Hepatic stellate cell (primary cell): Measurements from ENCODE around the gene RFC3.
"Not testable (repeated sequence)": the region's sequence is repeated elsewhere in the genome, so short reads cannot be mapped to it uniquely, and the experiment has no call there.

Experiments used
- DNase-seq: peaks from one replicate; pipeline ENCODE4 v3.0.0; 2011; ENCODE audit warnings: low spot score

RFC3 gene, protein sequence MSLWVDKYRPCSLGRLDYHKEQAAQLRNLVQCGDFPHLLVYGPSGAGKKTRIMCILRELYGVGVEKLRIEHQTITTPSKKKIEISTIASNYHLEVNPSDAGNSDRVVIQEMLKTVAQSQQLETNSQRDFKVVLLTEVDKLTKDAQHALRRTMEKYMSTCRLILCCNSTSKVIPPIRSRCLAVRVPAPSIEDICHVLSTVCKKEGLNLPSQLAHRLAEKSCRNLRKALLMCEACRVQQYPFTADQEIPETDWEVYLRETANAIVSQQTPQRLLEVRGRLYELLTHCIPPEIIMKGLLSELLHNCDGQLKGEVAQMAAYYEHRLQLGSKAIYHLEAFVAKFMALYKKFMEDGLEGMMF

GRCh38 chr13:33817901-33818706 lies at the start of gene RFC3:
Gene RFC3 (plus strand): TSS chr13:33818149. CDS start chr13:33818179, 30 bp downstream.
- peak; percentile 83 for DNase-seq

DNA sequence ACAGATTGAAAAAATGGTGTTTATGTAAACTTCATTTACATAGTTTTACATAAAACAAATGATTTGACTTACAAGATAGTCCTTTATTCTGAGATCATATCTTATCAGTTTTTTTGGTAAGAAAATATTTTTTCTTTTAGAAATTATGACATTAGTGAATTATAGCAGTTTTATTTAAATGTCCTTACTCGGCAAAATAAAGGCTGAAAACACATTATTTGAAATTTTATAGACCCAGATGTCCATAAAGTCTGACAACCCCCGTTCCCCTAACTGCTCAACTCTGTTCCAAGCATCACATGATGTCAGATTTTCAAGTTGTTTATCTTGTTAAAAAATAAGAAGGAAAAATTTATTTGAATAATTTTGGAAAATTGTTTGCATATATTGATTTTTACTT lies 46.7 kb upstream of the RFC3 start:
- no peak for DNase-seq

- no peak for DNase-seq
Observed at GRCh38 chr13:33773790-33774462, 44.0 kb upstream of the RFC3 start.

GRCh38 chr13:33775339-33776108 lies 42.4 kb upstream of the RFC3 start:
- no peak for DNase-seq

GRCh38 chr13:33776239-33776881 lies 41.6 kb upstream of the RFC3 start:
- DNase-seq, result no peak

GRCh38 chr13:33782631-33783030 lies 35.3 kb upstream of the RFC3 start:
- no peak for DNase-seq

DNA sequence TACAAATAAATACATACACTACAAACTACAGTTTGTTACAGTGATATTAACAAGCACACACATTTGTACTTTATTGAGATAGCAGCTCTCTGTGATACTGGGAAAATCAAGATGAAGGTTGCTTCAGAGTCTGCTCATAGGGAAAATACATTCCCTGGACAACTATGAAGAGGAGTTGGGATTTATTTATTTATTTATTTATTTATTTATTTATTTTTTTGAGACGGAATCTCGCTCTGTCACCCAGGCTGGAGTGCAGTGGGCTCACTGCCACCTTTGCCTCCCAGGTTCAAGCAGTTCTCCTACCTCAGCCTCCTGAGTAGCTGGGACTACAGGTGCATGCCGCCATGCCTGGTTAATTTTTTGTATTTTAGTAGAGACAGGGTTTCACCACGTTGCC lies 34.7 kb upstream of the RFC3 start:
- not testable (repeated sequence) for DNase-seq

DNA sequence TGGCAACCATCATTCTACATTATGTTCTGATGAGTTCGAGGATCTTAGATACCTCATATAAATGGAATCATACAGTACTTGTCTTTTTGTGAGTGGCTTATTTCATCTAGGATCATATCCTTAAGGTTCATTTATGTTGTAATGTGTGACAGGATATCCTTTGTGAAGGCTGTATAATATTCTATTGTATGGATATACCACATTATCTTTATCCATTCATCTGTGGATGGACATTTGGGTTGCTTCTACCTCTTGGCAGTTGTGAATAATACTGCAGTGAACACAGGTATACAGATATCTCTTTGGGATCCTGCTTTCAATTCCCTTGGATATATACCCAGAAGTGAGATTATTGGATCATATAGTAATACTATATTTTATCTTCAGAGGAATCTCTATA lies 33.2 kb upstream of the RFC3 start:
- no peak for DNase-seq

- no peak for DNase-seq
Observed at GRCh38 chr13:33785384-33785783, 32.6 kb upstream of the RFC3 start.

GRCh38 chr13:33787051-33787591 lies 30.8 kb upstream of the RFC3 start:
- DNase-seq, result no peak

GRCh38 chr13:33789066-33789606 lies 28.8 kb upstream of the RFC3 start:
- DNase-seq, result no peak

GRCh38 chr13:33789739-33790138 lies 28.2 kb upstream of the RFC3 start:
- no peak for DNase-seq

- no peak for DNase-seq
Observed at GRCh38 chr13:33793726-33794125, 24.2 kb upstream of the RFC3 start.

- no peak for DNase-seq
Observed at GRCh38 chr13:33794576-33794975, 23.4 kb upstream of the RFC3 start.

GRCh38 chr13:33796095-33796494 lies 21.9 kb upstream of the RFC3 start:
- no peak for DNase-seq

GRCh38 chr13:33797622-33798021 lies 20.3 kb upstream of the RFC3 start:
- DNase-seq, result no peak

DNA sequence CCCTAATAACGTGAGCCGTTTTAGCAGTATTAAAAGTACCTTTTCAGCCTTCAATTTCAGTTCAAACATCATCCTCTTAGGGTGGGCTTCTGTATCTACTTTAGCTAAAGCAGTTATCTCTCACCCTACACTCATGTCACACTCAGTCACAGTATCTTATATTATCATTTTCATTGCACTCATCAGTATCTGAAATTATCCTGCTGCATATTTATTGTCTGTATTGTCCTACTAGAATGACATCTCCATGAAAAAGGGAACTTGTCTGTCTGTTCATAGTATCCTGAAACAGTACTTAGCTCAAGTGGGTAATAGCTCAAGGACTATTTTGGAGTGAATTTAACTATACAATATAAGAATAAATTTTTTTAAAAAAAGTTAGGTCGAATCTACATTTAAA lies 19.9 kb upstream of the RFC3 start:
- no peak for DNase-seq

- no peak for DNase-seq
Observed at GRCh38 chr13:33799950-33800592, 17.9 kb upstream of the RFC3 start.

DNA sequence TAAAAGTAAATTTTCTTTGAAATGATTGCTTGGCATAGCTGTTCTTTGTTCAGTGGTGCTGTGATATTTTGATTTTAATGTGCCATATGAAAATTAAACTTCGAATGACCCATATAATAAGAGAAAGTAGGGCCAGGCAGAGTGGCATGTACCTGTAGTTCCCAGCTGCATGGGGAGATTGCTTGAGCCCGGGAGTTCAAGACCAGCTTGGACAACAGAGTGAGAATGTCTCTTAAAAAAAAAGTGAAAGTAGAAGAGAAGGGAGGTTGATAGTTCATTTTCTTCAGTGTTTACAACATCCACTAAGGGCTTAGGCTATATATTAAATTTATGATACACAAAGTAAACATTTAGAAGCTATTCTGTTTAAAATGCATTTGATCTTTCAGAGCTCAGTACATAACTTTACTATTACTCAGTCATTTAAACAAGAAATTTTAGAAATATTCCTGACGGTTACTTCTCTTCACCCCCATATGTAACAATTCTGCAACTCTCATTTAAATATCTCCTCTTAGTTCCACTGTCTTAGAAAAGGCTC lies 17.2 kb upstream of the RFC3 start:
- no peak for DNase-seq
